HEK293 (cell line): Measurements from ENCODE around the gene C1QL1.
A peak's percentile ranks its signal among the peaks of the same experiment; 100 is the strongest.

Experiments used
- CTCF ChIA-PET: fragments of 350-600 bp; formaldehyde crosslinking; extraction: SDS; loops from one replicate; lab custom pipeline; 2021; ENCODE audit warnings: antibody characterized with exemption; lab: Yijun Ruan, JAX
- POLR2A ChIA-PET: fragments of 300-600 bp; formaldehyde crosslinking; extraction: SDS; loops from one replicate; lab custom pipeline; 2020; ENCODE audit warnings: antibody characterized with exemption, inconsistent platforms; lab: Yijun Ruan, JAX
- H3K27ac ChIP-seq: fragments of 200-500 bp; sonication (Bioruptor generic); 2 replicates; pipeline ENCODE4 v1.5.1; 2014; ENCODE audit warnings: low read depth, low read length, control low read depth, inconsistent platforms; ENCODE audit errors: extremely low read depth
- H3K36me3 ChIP-seq, 2 experiments: fragments of 200-500 bp in 1 of 2; sonication (Bioruptor generic) in 1 of 2; 1 replicate in 1 of 2; 2 replicates in 1 of 2; pipeline ENCODE4 v1.5.1; 2014 to 2017; ENCODE audit warnings: inconsistent platforms in 2 of 2, low read length in 2 of 2; ENCODE audit not compliant: control insufficient read depth in 2 of 2, insufficient read depth in 1 of 2
- H3K4me1 ChIP-seq: fragments of 200-500 bp; sonication (Bioruptor generic); 2 replicates; pipeline ENCODE4 v1.5.1; 2014; ENCODE audit warnings: mild to moderate bottlenecking, low read length, inconsistent platforms; ENCODE audit not compliant: control insufficient read depth, insufficient read depth
- H3K4me3 ChIP-seq: 2 replicates; pipeline ENCODE4 v1.5.1; 2011; ENCODE audit warnings: low read depth, mild to moderate bottlenecking, control low read depth, low read length, moderate library complexity
- H3K9me3 ChIP-seq: fragments of 200-500 bp; sonication (Bioruptor generic); 2 replicates; pipeline ENCODE4 v1.5.1; 2014; ENCODE audit warnings: low read depth, low read length, inconsistent platforms; ENCODE audit not compliant: control insufficient read depth, insufficient read depth
- GLIS1 ChIP-seq: fragments of 450-650 bp; formaldehyde crosslinking; IDR thresholded peaks from 2 replicates; pipeline ENCODE4 v1.5.1; 2016; ENCODE audit warnings: missing biosample characterization, missing genetic modification characterization
- HOXA7 ChIP-seq: sonication (generic); formaldehyde crosslinking; IDR thresholded peaks from 2 replicates; pipeline ENCODE4 v1.8.1; 2022; ENCODE audit warnings: missing genetic modification reagents, borderline replicate concordance
- HOXC10 ChIP-seq: sonication (generic); formaldehyde crosslinking; IDR thresholded peaks from 2 replicates; pipeline ENCODE4 v1.8.1; 2023; ENCODE audit warnings: mild to moderate bottlenecking, missing genetic modification reagents
- PATZ1 ChIP-seq: fragments of 450-650 bp; formaldehyde crosslinking; IDR thresholded peaks from 2 replicates; pipeline ENCODE4 v1.5.1; 2016; ENCODE audit warnings: missing biosample characterization, missing genetic modification characterization
- PBX3 ChIP-seq: sonication (generic); formaldehyde crosslinking; IDR thresholded peaks from 2 replicates; pipeline ENCODE4 v1.8.1; 2022; ENCODE audit warnings: mild to moderate bottlenecking, moderate library complexity, missing genetic modification reagents
- ZBTB6 ChIP-seq: fragments of 450-650 bp; formaldehyde crosslinking; IDR thresholded peaks from 2 replicates; pipeline ENCODE4 v1.5.1; 2017; ENCODE audit warnings: missing biosample characterization, missing genetic modification characterization
- ZFHX2 ChIP-seq: fragments of 450-650 bp; formaldehyde crosslinking; conservative IDR thresholded peaks from 2 replicates; pipeline ENCODE4 v1.5.1; 2016; ENCODE audit warnings: missing biosample characterization, missing genetic modification characterization
- ZFP69B ChIP-seq: fragments of 450-650 bp; formaldehyde crosslinking; IDR thresholded peaks from 2 replicates; pipeline ENCODE4 v1.5.1; 2016; ENCODE audit warnings: missing biosample characterization, missing genetic modification characterization
- ZNF341 ChIP-seq: fragments of 450-650 bp; formaldehyde crosslinking; IDR thresholded peaks from 2 replicates; pipeline ENCODE4; 2016; ENCODE audit warnings: low read depth, missing biosample characterization, missing genetic modification characterization
- ZNF513 ChIP-seq: fragments of 450-650 bp; IDR thresholded peaks from 2 replicates; pipeline ENCODE4 v1.5.1; 2018; ENCODE audit warnings: missing biosample characterization, missing genetic modification characterization
- ZNF529 ChIP-seq: fragments of 450-650 bp; formaldehyde crosslinking; IDR thresholded peaks from 2 replicates; pipeline ENCODE4 v1.5.1; 2017; ENCODE audit warnings: missing genetic modification characterization, missing biosample characterization; ENCODE audit not compliant: insufficient replicate concordance
- ZNF580 ChIP-seq: fragments of 450-650 bp; formaldehyde crosslinking; IDR thresholded peaks from 2 replicates; pipeline ENCODE4 v1.5.1; 2016; ENCODE audit warnings: missing biosample characterization, missing genetic modification characterization
- ZNF677 ChIP-seq: fragments of 450-650 bp; IDR thresholded peaks from 2 replicates; pipeline ENCODE4 v1.5.0; 2018; ENCODE audit warnings: missing biosample characterization, mild to moderate bottlenecking, missing genetic modification characterization, moderate library complexity
- ZNF692 ChIP-seq: fragments of 450-650 bp; formaldehyde crosslinking; IDR thresholded peaks from 2 replicates; pipeline ENCODE4 v1.5.1; 2016; ENCODE audit warnings: missing biosample characterization, missing genetic modification characterization
- ZNF792 ChIP-seq: fragments of 450-650 bp; formaldehyde crosslinking; IDR thresholded peaks from 2 replicates; pipeline ENCODE4 v1.5.1; 2016; ENCODE audit warnings: missing biosample characterization, missing genetic modification characterization

Gene C1QL1

GRCh38 chr17:45008216-45008615 is 40.1 kb upstream of the C1QL1 start (continued):
- TF ChIP-seq PBX3 (CRISPR knock-in tag): no peak
- TF ChIP-seq HOXC10 (CRISPR knock-in tag): no peak
- no peak for TF ChIP-seq ZNF529
- TF ChIP-seq, all 188 proteins: peak for 0

- TF ChIP-seq HOXA7 (no peak), ZFHX2 (tag by site-specific recombination) (peak; percentile 43), PATZ1 (0 out of 2 replicates have a peak, but pooled peaks have one; percentile 36), ZNF580 (tag by site-specific recombination) (no peak), ZNF341 (tag by site-specific recombination) (peak; percentile 46), GLIS1 (tag by site-specific recombination) (peak; percentile 58), ZFP69B (tag by site-specific recombination) (peak; percentile 93), ZNF692 (tag by site-specific recombination) (peak; percentile 89)
- H3K4me3 ChIP-seq: no peak overlapping the region
- no peaks in the 10 kb centered on the region for H3K9me3 ChIP-seq
- peaks cover 3% of the 10 kb centered on the region; the same call in 1 of the 2 replicates for H3K4me1 ChIP-seq
- no peak overlapping the region for H3K27ac ChIP-seq
- no peaks in the 10 kb centered on the region for H3K36me3 ChIP-seq
- ChIA-PET CTCF (interaction anchor here (0.7 kb wide), 1 partner anchor 39 kb away, joined by 3 read pairs; the partner anchor contains the start of gene C1QL1), POLR2A (no interaction called here)
Measured at GRCh38 chr17:45006927-45007461, 38.9 kb upstream of the C1QL1 start.

GRCh38 chr17:45005700-45006099 is 37.6 kb upstream of the C1QL1 start:
- Histone ChIP-seq H3K36me3 (no peaks in the 10 kb centered on the region), H3K9me3 (no peaks in the 10 kb centered on the region), H3K4me1 (peaks cover 3% of the 10 kb centered on the region; the same call in 1 of the 2 replicates), H3K27ac (no peak overlapping the region), H3K4me3 (no peak overlapping the region)
- TF ChIP-seq ZNF677 (tag by site-specific recombination) (no peak), ZNF513 (no peak), ZBTB6 (tag by site-specific recombination) (peak; percentile 56; the same call in 1 of the 2 replicates), ZNF792 (no peak)
- POLR2A ChIA-PET: no interaction called here
- CTCF ChIA-PET: interaction anchor here (0.6 to 0.9 kb wide), 3 partner anchors 9 to 32 kb away, joined by 3 to 4 read pairs (median 4); no protein-coding TSS in a partner anchor
